ENCODE data around the gene HERPUD1.

- TF ChIP-seq, protein P1, sequence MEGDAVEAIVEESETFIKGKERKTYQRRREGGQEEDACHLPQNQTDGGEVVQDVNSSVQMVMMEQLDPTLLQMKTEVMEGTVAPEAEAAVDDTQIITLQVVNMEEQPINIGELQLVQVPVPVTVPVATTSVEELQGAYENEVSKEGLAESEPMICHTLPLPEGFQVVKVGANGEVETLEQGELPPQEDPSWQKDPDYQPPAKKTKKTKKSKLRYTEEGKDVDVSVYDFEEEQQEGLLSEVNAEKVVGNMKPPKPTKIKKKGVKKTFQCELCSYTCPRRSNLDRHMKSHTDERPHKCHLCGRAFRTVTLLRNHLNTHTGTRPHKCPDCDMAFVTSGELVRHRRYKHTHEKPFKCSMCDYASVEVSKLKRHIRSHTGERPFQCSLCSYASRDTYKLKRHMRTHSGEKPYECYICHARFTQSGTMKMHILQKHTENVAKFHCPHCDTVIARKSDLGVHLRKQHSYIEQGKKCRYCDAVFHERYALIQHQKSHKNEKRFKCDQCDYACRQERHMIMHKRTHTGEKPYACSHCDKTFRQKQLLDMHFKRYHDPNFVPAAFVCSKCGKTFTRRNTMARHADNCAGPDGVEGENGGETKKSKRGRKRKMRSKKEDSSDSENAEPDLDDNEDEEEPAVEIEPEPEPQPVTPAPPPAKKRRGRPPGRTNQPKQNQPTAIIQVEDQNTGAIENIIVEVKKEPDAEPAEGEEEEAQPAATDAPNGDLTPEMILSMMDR (IDR thresholded peaks at IDR 0.05; ENCODE audit: low read depth, low read length, missing input control) = no peak
- TF ChIP-seq RAD21 (IDR thresholded peaks at IDR 0.05) (no peak), EGR1 (IDR thresholded peaks at IDR 0.05; ENCODE audit: low read depth in 2 of 2) (no peak), JUND (IDR thresholded peaks at IDR 0.05) (no peak), FOXA1 (IDR thresholded peaks at IDR 0.05) (no peak), HNF4A (conservative IDR thresholded peaks at IDR 0.05) (no peak), SP1 (IDR thresholded peaks at IDR 0.05) (no peak), YY1 (IDR thresholded peaks at IDR 0.05) (no peak), FOXA2 (IDR thresholded peaks at IDR 0.05) (no peak)
- TF ChIP-seq, protein P2, sequence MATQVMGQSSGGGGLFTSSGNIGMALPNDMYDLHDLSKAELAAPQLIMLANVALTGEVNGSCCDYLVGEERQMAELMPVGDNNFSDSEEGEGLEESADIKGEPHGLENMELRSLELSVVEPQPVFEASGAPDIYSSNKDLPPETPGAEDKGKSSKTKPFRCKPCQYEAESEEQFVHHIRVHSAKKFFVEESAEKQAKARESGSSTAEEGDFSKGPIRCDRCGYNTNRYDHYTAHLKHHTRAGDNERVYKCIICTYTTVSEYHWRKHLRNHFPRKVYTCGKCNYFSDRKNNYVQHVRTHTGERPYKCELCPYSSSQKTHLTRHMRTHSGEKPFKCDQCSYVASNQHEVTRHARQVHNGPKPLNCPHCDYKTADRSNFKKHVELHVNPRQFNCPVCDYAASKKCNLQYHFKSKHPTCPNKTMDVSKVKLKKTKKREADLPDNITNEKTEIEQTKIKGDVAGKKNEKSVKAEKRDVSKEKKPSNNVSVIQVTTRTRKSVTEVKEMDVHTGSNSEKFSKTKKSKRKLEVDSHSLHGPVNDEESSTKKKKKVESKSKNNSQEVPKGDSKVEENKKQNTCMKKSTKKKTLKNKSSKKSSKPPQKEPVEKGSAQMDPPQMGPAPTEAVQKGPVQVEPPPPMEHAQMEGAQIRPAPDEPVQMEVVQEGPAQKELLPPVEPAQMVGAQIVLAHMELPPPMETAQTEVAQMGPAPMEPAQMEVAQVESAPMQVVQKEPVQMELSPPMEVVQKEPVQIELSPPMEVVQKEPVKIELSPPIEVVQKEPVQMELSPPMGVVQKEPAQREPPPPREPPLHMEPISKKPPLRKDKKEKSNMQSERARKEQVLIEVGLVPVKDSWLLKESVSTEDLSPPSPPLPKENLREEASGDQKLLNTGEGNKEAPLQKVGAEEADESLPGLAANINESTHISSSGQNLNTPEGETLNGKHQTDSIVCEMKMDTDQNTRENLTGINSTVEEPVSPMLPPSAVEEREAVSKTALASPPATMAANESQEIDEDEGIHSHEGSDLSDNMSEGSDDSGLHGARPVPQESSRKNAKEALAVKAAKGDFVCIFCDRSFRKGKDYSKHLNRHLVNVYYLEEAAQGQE (IDR thresholded peaks at IDR 0.05) = no peak
- TF ChIP-seq, protein P3, sequence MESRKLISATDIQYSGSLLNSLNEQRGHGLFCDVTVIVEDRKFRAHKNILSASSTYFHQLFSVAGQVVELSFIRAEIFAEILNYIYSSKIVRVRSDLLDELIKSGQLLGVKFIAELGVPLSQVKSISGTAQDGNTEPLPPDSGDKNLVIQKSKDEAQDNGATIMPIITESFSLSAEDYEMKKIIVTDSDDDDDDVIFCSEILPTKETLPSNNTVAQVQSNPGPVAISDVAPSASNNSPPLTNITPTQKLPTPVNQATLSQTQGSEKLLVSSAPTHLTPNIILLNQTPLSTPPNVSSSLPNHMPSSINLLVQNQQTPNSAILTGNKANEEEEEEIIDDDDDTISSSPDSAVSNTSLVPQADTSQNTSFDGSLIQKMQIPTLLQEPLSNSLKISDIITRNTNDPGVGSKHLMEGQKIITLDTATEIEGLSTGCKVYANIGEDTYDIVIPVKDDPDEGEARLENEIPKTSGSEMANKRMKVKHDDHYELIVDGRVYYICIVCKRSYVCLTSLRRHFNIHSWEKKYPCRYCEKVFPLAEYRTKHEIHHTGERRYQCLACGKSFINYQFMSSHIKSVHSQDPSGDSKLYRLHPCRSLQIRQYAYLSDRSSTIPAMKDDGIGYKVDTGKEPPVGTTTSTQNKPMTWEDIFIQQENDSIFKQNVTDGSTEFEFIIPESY (IDR thresholded peaks at IDR 0.05) = no peak
These were observed 39.2 kb downstream of the HERPUD1 start for GRCh38 chr16:56970934-56971767.
